GDM1 (cell line): ENCODE results near the gene ZBTB38.

Experiments used
- DNase-seq: peaks from one replicate; lab custom pipeline; 2025; lab: John Stamatoyannopoulos, UW

Gene ZBTB38

DNA sequence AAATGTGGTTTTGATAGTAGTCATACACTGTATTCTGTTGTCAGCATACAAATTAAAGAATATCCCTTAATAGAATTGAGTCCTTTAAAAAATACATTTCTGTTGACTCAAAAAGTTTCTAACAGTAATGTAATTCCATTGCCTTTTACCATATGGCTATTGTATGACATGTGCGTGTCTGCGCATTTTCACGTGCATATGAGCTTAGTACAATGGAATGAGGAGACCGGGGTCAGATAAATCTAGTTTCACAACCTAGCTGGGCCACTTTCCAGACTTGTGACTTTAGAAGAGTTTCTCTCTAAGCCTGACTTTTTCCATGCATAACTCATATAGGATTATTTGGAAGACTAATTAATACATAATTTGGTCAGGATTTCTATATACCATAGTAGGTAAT is 38.7 kb downstream of the ZBTB38 start:
- no peak for DNase-seq

DNA sequence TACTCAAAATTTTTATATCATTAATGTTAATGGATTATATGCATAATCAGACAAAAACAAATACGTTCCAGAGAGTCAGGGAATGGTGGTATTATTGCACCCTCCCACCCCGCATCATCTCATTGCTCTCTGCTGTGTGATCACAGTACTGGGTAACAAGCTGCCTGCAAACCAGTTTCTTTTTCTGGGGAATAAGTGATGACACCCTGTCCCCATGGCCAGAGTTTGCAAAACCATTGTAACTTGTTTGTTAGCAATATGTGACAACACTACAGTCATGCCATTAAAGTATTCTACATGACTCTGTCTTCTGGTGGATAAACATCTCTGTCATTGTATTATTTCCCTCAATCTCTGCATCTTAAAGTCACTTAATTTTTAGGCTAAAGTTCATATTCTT is 39.5 kb downstream of the ZBTB38 start:
- no peak for DNase-seq

DNA sequence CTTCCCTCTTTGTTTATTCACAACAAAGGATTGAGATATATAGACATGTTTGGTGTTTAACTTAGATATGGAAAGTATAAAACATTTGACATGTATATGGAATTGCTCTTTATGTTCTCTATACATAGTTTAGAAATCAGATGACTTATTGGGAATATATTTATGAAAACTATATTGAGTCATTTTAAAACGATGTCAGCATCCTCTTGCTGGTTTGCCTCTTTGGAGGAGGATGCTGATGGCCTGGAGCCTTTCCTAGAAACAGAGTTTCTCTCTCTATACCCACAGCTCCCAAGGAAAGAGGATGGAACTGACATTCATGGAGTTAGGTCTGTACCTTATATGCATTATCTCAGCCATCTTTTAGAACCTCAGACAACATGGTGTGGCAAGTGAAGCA is 40.3 kb downstream of the ZBTB38 start:
- DNase-seq: no peak

DNA sequence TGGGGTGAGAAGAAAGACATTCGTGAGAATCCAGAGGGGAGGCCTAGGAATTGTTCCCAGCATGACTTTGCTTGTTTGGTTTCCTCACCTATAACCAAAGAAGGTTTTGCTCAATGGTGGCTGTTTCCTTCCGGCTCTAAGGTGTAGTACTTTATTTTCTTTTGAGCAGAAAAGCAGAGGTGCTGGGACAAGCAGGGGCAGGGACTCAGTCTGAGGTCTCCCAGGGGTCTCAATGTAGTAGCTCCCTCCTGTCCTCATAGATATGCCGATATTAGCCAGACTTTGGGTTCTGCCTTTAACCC is 41.6 kb downstream of the ZBTB38 start:
- no peak for DNase-seq

DNA sequence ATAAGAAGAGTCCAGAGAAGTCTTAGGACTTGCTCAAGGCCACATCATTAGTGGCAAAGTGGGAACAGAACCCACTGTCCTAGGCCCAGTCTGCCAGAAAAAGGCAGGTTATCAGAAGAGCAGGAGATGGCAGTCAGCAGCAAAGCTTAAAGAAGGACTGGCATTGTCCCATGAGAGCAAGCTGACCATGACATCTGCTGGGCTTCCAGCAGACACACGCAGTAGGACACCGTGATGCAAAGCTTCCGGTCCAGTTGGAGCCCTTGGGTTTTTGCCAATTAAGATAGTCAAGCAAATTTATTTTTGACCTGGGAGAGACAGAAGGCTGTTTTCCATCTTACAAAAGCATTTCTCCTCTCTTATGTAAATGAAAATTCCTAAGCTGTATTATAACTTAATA is 42.1 kb downstream of the ZBTB38 start:
- no peak for DNase-seq

DNA sequence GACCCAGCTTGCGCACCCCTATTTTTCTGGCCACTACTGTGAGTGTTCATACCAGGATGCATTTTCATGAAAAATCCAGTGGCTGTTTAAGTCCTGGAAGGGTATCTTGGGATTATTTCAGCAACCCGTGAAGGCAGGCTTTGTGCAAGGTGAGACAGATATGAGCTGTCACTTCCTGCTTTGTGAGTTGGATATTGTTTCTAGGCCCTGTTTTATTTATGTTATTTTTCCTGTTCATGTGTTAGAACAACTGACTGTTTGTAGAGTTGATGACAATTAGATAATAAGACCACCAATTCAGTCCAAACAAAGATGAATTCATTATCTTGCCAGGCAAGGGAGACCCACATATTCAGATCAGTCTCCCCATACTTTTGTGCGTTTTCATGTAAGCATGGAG is 42.5 kb downstream of the ZBTB38 start:
- DNase-seq: no peak

DNA sequence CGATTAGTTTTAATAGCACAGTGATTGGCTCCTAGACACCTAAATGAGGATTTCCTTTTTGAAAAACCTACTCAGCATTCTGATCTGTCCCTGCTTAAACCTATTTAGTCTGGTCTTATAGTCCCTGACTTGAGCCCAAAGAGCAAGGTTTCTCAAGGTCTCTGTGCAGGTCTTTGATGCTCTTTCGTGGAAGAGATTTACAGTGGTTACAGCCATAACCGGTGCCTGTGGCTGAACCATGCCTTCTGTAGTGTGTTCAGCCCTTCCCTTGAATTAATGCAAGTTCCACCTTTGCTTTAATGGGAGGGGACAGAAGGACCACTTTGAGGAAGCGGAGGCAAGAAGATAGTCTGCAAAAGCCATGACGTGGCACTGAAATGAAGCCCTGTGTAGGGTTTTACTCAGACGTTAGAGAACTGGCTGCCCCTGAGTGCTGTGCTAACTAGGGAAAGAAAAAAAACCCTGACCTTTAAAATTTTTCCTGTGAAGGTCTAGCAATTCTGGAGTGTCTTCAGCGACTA is 43.0 kb downstream of the ZBTB38 start:
- no peak for DNase-seq

DNA sequence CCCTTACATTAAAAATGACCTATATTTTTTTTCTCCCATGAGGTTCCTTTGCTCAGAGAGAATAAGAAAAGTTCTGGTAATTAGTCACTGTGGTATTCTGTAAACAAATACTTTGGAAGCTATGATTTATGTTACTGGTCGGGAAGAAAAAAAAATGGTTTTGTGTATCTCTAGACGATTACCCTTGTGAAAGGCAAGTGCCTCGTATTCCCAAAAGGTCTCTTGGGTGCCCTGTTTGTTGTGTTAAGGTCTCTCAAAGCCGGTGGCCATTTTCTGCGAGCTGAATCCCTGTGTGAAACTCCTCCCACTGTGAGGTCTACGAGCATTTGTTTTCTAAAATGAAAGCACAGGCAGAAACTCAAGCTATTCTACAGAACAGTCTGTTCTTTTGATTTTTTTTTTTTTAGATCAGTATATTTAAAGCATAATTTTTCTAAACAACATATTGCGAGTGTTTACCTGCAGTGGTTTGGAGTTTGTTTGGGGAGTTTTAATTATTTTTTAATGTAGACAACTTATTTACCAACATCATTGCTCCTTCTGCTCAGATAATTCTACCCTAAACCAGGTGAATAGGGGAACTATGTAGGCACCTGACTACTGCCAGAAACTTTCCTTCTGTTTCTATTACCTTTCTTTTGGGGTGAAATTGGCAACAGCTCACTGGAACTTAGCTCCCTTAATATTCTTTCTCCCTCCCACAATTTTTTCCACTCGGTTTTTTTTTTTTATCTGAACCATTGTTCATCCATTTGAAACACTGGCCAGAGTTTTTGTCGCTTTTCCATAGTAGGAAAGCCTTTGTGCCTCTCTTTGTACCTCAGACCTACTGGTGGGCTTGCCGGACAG is 44.0 kb downstream of the ZBTB38 start:
- DNase-seq: no peak

DNA sequence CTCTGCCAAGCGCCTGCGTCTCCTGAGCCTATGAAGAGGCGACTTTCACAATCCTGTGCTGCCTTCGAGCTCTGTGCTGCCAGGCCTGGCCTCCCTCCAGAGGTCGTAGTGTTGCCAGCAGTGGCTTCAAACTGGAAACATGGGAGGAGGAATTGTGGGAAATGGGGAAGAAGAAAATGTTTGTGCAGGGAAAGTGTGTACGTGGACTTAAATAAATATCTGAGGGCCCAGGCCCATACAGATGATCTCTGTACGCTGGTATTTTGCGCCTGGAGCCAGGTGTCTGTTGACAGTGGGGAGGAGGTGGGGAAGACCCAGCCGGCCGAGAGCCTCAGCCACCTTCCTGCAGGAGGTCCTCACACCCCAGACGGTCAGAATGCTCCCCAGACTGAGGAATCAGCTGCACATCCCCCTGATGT is 44.6 kb downstream of the ZBTB38 start:
- DNase-seq: no peak

DNA sequence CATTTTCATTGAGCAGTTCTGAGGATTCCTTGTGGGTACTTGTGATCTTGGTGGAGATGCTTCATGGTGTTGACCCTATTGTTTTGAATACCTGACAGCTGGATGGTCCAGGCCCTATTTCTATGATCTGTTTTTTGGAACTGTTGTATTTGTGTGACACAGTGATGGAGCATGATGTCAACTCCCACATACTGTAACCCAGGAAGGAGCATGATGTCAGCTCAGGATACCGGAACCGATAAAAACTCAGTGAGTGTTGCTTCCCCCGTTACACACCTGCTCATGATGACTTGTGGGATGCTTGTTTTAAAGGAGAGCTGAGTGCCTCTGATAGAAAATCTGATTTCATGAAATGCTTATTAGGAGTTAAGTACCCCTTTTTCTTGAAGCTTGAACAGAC is 45.1 kb downstream of the ZBTB38 start:
- DNase-seq: no peak

DNA sequence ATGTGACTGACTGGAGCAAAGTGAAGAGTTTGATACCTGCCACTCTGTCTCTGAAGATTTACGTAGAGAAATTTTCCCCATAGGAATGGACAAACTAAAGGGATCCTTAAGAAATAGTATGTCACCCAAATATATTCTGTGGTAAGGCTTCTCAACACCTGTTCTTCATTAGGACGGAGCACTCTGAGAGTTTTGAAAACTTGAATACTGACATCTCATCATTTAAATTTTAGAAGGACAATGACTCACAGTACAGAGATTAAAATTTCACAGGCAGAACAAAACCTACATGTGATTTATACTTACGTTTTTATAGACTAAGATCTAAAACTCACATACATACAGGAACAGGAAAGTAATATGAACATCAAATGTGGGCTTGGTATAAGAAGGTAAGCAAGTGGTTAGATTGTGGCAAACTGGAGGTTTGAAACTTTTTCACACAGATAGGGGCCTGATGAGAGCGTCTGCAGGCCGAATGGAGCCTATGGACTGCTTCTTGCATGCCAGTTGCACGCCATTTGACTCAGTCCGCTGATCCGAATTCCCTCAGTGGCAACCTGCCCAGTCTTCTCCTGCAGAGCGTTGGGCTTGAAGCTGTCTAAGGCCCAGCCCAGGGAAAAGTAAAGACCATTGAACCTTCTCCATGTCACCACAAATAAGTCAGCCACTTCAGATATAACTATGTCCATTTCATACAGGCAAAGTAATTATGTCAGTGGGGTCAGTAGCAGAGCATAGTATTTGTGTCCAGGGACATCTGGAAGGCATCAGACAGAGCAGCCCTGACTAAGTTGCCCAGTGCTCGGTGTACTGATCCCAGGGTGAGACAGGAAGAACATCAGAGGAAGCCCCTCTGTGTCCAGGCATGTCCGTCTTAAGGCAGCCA is 45.7 kb downstream of the ZBTB38 start:
- DNase-seq: no peak

DNA sequence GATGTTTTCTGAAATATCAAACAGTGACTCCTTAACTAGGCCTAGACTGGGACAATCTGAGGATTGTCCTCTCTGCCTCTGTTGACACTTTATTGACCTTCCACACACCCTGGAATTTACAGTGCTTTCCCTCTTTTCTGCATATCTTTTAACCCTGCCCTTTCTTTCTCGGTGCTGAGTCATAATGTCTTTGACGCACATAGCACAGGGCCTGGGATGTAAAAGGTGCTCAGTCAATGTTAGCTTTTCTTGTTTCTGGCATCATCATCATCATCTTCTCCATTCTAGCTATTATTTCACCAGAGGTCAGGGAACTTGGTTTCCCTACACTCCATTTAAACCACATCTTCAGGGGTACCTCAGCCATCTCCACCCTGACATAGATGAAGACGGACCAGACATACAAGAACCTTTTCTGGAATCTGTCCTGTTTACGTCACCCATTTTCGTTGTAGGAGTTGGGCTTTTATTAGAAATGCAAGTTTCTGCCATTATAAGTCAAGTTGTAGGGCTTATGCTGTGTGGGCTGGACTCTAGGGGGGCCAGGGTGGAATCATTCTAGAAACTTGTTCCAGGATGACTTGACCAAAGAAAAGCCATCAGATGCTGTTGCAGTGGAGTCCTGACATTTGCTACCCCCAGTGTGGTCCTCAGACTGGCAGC is 46.6 kb downstream of the ZBTB38 start:
- DNase-seq: no peak

DNA sequence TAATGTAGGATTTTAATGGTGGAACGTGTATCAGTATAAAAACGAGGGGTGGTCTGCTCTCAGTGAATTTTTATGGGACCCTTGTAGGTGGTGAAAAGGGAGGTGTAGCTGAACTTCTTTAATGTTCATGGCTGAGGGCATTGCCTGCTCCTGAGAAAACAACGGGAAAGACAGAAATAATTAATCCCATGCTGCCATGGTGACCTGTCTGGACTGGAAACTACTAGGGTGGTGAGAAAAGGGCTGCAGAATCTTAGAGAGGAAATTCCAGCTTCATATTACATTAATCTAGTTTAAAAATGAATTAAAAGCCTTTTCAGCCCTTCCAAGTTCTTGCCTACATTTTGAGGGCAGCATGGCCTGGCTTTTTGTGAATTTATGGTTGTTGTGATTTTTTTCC is 47.6 kb downstream of the ZBTB38 start:
- no peak for DNase-seq
